GM19023 (cell line): Measurements from ENCODE around the gene JSRP1.

Experiments used
- ATAC-seq: cut with Tn5 transposase; IDR thresholded peaks from one replicate; pipeline ENCODE4 v1.9.1; 2021; ENCODE audit warnings: mild to moderate bottlenecking, moderate library complexity; ENCODE audit not compliant: unreplicated experiment

JSRP1 gene

GRCh38 chr19:2247433-2248101, 8.7 kb downstream of the JSRP1 start:
- ATAC-seq = no peak

GRCh38 chr19:2246801-2247361, 9.3 kb downstream of the JSRP1 start:
- ATAC-seq = no peak

- no peak for ATAC-seq
Measured at GRCh38 chr19:2246014-2246620, 10.1 kb downstream of the JSRP1 start.

- ATAC-seq = no peak
Measured at GRCh38 chr19:2245273-2245672, 10.9 kb downstream of the JSRP1 start.

DNA sequence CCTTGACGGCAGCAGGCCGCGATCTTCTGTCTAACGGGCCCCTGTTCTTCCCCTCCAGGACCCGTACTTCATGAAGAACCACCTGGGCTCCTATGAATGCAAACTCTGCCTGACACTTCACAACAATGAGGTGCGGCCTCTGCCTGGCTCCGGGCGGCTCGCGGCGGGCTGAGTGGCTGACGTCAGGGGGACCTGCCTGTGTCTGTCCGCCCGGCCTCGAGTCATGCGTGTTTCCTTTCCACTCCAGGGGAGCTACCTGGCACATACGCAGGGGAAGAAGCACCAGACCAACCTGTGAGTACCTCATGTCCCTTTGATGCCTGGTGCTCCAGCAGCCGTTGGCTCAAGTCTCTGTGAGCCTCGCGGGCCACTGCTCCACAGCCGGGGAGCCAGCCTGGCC, 11.7 kb downstream of the JSRP1 start:
- no peak for ATAC-seq

DNA sequence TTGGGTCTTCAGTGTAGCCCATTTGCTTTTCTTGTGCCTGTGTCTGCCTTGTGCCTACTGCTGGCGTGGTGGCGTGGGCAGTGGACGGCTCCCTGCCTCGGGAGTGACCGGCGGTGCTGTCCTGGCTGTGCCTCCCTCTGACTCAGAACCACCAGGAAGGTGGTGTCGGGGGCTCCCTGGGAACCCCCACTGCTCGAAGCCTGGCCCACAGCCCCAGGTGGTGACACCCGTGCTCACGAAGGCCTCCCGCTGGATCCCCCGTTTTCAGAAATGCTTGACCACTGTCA, 12.1 kb downstream of the JSRP1 start:
- ATAC-seq = no peak

DNA sequence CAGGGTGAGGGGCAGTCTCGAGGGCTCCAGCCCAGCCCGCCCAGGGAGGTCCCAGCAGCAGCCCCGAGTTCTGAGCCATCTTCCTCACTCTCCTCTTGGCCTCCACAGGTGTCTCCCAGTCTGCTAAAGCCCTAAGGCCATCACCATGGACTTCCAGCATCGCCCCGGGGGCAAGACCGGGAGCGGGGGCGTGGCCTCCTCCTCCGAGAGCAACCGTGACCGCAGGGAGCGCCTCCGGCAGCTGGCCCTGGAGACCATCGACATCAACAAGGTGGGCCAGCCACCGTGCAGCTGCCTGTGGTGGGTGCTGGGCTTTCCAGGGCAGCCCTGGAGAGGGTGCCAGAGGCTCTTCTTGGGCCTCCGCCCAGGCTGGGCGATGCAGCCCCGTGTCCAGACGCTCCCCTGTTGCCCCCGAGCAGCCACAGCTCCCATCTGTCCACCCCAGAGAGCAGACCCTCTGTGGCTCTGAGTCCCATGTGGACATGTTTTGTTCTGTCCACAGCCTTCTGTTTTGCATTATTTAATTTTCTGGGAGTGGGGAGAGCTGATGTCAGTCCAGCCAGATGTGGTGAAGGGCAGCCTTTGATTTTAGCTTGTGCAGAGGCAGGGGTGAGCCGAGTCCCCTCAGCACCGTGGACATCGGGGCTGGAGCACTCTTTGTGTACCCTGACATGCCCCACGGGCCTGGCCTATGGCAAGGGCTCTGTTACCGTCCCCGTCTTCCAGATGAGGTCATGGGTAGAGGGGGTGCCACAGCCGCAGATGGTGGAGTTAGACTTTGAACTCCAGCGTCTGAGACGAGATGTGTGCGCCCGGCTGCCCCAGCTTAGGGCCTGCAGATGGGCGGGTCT, 12.7 kb downstream of the JSRP1 start:
- ATAC-seq = no peak

DNA sequence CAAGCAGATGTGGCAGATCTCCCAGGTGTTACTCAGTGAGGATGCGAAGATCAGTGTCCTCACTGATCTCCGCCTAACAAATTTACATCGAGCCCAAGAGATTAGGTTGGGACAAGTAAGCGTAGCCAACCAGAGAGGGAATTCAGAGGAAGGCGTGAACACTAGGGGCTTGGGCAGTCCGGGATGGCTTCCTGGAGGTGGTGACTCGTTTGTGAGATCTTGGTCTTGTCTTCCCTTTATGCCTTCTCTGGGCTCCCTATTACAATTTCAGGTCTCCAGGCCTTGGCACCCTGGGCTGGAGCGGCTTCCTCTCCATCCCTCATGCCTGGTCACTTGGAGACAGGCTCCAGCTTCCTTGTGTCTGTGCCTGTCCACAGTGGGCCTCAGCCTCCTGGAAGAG, 13.4 kb downstream of the JSRP1 start:
- no peak for ATAC-seq

DNA sequence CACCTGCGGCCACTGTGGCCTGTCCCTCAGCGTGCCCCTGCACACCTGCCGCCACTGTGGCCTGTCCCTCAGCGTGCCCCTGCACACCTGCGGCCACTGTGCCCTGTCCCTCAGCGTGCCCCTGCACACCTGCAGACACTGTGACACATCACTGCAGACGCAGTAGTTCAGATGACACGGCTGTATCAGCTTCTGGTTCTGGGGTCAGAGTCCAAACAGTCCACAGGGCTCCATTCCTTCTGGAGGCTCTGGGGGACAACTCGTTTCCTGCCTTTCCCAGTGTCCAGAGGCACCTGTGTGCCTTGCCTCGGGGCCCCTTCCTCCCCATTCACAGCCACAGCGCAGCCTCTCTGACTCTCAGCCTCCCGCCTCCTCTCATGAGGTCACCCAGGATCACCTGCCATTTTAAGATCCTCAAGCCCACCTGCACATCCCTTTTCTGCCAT, 14.1 kb downstream of the JSRP1 start:
- no peak for ATAC-seq

DNA sequence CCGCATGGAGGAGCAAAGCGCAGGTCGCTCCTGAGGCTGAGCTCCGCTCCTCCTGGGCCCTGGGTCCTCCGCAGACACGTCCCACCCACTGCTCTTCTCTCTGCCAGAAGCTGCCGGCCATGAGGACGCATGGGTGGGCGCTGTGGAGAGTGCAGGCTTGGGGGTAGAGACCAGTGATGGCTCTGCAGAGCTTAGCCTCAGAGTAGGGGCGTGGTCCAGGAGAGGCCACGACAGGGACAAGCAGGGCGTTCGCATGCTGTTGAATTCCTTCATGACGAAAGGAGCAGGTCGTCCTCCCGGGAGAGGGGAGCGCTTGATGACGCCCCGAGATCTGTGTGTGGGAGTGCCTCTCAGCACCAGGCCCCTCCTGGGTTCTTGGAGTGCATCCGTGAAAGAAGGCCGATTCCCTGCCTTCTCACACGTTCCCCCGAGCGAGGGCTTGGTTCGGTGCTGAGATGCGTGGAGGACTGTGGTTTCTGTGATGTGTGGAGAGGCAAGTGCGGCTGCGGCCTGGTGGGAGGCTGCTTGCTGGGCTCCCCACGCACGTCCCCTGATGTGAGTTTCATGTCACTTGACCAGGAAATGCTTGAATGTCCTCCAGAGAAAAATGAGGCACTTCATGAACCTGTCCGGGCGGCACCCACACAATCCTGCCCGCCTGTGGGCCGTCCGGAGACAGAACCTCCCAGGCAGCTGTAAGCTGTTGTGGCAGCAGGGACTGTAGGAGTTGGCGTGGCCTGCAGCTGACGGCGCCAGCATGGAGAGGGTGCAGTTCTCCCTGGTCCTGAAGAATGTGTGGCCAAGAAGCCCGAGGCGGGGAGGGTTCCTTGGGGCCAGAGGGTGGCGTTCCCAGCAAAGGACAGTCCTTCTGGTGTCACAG, 15.1 kb downstream of the JSRP1 start:
- ATAC-seq = no peak

- no peak for ATAC-seq
Measured at GRCh38 chr19:2239771-2240770, 16.1 kb downstream of the JSRP1 start.

DNA sequence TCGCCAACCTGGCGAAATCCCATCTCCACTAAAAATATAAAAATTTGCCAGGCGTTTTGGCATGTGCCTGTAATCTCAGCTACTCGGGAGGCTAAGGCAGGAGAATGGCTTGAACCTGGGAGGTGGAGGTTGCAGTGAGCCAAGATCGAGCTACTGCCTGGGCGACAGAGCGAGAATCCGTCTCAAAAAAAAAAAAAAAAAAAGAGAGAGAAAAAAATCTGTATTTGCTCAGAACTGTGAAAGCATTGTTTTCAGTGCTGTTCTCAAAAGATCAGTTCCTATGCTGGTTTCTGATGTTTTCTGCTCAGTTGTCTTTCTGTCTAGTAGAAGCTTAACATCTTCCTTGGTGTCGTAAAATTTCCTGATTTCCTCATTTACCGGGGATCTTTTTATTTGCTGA, 17.0 kb downstream of the JSRP1 start:
- ATAC-seq = no peak

GRCh38 chr19:2237869-2238153, 18.4 kb downstream of the JSRP1 start:
- no peak for ATAC-seq

DNA sequence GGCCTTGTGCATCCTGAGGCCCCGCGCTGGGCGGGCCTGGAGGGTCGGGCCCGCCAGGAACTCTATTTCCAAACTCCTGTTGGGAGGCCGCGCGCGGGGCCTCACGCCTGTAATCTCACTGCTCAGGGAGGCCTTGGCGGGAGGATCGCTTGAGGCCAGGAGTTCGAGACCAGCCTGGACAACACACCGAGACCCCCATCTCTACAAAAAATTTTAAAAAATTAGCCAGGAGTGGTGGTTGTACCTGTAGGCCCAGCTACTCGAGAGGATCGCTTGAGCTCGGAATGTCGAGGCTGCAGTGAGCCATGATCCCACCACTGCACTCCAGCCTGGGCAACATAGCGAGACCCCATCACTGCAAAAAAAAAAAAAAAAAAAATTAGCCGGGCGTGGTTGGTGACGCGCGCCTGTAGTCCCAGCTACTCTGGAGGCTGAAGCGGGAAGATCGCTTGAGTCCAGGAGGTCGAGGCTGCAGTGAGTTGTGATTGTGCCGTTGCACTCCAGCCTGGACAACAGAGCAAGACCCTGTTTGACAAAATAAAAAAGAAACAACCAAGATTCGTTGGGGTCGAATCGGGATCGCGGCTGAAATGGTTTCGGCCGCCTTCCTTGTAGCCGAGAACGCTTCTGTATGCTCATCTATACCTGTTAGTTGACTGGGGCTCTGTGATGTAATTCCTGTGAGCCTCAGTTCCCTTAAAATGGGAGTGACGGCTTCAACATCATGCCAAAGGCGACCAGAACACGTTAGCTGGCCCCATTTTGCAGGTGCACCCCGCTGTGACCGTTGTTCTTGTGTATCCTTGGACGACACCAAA, 19.0 kb downstream of the JSRP1 start:
- ATAC-seq = no peak

DNA sequence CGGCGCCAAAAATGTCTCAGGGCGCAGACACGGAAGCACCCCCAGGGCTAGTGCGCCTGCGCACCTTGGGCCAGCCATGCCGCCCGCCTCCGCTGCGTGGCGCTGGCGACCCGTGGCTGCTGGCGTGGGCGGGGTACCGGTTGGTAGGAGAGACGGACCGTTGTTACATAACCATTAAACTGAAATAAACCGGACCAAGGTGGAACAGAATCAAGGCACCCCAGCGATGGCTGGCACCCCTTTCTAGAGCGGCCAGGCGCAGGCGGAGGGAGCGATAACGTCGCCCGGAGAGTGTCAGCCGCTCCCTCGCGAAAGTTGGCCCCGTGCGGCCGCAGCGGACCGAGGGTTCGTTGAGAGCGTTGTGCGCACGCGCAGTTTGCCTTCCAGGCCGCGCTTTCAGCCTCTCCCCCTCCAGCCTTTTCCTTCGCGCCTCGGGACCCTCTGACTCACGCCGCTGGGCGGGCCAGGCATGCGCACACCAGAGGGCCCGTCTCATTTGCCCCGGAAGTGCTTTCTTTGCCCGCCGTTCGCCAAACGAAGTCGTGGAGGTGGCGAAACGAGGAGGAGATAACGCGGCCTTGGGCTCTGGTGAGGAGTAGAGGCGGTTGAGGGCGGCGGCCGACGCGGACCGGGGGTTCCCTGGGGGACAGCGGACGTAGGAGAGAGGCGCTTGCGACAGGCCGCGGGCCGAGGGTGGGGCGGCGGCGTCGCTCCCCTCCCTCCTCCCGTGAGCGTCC, 19.7 kb downstream of the JSRP1 start, which contains the start of the genes PLEKHJ1 and SF3A2:
Gene PLEKHJ1, minus strand, starts transcription at position 16 of the 737 bp plus-strand sequence. CDS start 81 bp downstream, outside the sequence.
Gene SF3A2, plus strand, starts transcription at position 511 of the 737 bp plus-strand sequence. CDS start 6,595 bp downstream, outside the sequence.
- peak; percentile 78 for ATAC-seq

GRCh38 chr19:2236064-2236313, 20.2 kb downstream of the JSRP1 start:
- no peak for ATAC-seq

DNA sequence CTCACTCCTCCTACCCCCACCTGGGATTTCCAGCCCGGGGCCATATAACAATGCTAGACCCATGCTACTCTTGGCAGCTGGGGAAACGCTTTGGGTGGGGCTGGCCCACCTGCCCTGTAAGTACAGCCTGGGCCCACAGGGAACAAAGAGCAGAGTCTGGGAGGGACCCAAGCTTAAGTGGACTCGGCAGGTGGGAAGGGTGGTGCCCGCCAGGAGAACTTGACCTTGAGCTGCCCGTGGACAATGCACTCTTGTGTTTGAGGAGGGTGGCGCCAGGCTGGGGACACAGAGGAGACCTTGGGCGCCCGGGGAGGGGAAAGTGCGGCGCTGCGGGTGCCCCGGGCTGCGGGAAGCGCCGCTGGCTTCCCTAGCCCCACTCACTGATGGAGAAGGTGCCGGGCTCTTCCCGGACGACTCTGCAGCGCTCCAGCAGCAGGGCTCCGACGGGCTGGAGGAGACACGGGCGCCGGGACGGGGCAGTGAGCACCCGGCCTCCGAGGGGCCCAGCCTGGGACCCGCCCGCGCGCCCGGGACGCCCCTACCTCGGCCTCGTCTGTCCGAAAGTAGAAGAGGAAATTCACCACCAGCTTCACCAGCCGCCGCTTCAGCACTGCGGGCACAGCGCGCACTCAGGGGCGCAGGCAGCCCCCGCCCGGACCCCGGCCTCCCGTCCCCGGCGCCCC, 20.7 kb downstream of the JSRP1 start:
- ATAC-seq = peak; percentile 6

GRCh38 chr19:2234996-2235380, 21.2 kb downstream of the JSRP1 start:
- no peak for ATAC-seq
